K562 (cell line): Measurements from ENCODE around the gene SAMD13. TPM values are rescaled to one million over a fixed set of nuclear protein-coding genes. Genes with fewer than 3 reads are reported as not detected.
A peak's percentile ranks its signal among the peaks of the same experiment; 100 is the strongest.

Experiments
- ARID1B ChIP-seq: fragments of 450-650 bp; IDR thresholded peaks from 2 replicates; pipeline ENCODE4 v1.6.1; 2016; ENCODE audit warnings: antibody characterized with exemption, mild to moderate bottlenecking, inconsistent platforms
- BACH1 ChIP-seq: fragments of 200-800 bp; sonication (Bioruptor generic); IDR thresholded peaks from 2 replicates; pipeline ENCODE4 v1.6.1; 2016; ENCODE audit warnings: missing genetic modification characterization, missing compliant biosample characterization
- BRD9 ChIP-seq: fragments of 450-650 bp; IDR thresholded peaks from 2 replicates; pipeline ENCODE4 v1.6.1; 2018; ENCODE audit warnings: low read depth; ENCODE audit not compliant: partially characterized antibody
- CAMTA2 ChIP-seq: fragments of 250-450 bp; sonication (Bioruptor Pico); conservative IDR thresholded peaks from 2 replicates; pipeline ENCODE4 v1.5.1; 2022
- CEBPZ ChIP-seq: fragments of 150-350 bp; IDR thresholded peaks from 2 replicates; pipeline ENCODE4 v1.6.1; 2014; ENCODE audit warnings: low read depth, mild to moderate bottlenecking, low read length, borderline replicate concordance
- HMGN3 ChIP-seq: IDR thresholded peaks from 2 replicates; pipeline ENCODE4 v1.6.1; 2011; ENCODE audit warnings: borderline replicate concordance, low read depth, mild to moderate bottlenecking, mixed read lengths, low read length; ENCODE audit not compliant: insufficient read length; ENCODE audit errors: extremely low read depth
- ILF3 ChIP-seq: fragments of 450-650 bp; IDR thresholded peaks from 2 replicates; pipeline ENCODE4 v1.6.1; 2018; ENCODE audit warnings: antibody characterized with exemption, mild to moderate bottlenecking, moderate library complexity, borderline replicate concordance
- MEIS2 ChIP-seq: fragments of 450-650 bp; IDR thresholded peaks from 2 replicates; pipeline ENCODE4 v1.6.1; 2014; ENCODE audit warnings: mild to moderate bottlenecking; ENCODE audit not compliant: partially characterized antibody
- NFRKB ChIP-seq: fragments of 450-650 bp; IDR thresholded peaks from 2 replicates; pipeline ENCODE4 v1.6.1; 2016; ENCODE audit warnings: low read depth
- NR2C1 ChIP-seq, 2 experiments: fragments of 450-650 bp; IDR thresholded peaks; 2 replicates each; pipeline ENCODE4 v1.6.1; 2017; ENCODE audit warnings: mild to moderate bottlenecking in 2 of 2, antibody characterized with exemption in 1 of 2, inconsistent platforms in 1 of 2, missing compliant biosample characterization in 1 of 2, missing genetic modification characterization in 1 of 2
- OTX1 ChIP-seq: fragments of 450-650 bp; formaldehyde crosslinking; IDR thresholded peaks from 2 replicates; pipeline ENCODE4 v1.4.0; 2022; ENCODE audit warnings: mild to moderate bottlenecking
- POLR2A ChIP-seq: fragments of 450-650 bp; conservative IDR thresholded peaks from 2 replicates; pipeline ENCODE4 v1.6.1; 2016
- POLR2B ChIP-seq: fragments of 450-650 bp; IDR thresholded peaks from 2 replicates; pipeline ENCODE4 v1.6.1; 2018; ENCODE audit warnings: low read depth; ENCODE audit not compliant: partially characterized antibody
- PTTG1 ChIP-seq: fragments of 450-650 bp; IDR thresholded peaks from 2 replicates; pipeline ENCODE4 v1.6.1; 2016; ENCODE audit warnings: low read depth, mild to moderate bottlenecking, missing genetic modification characterization, missing compliant biosample characterization
- PYGO2 ChIP-seq: fragments of 450-650 bp; IDR thresholded peaks from 2 replicates; pipeline ENCODE4 v1.6.1; 2016; ENCODE audit warnings: mild to moderate bottlenecking, missing genetic modification characterization, moderate library complexity, missing compliant biosample characterization
- RBBP5 ChIP-seq: fragments of 200-600 bp; sonication (generic); IDR thresholded peaks from 2 replicates; pipeline ENCODE4 v1.6.1; 2012; ENCODE audit warnings: borderline replicate concordance, mild to moderate bottlenecking, low read length, control low read depth, inconsistent platforms; ENCODE audit not compliant: insufficient read depth, poor library complexity, severe bottlenecking
- SRSF7 ChIP-seq: fragments of 200-400 bp; formaldehyde crosslinking; optimal IDR thresholded peaks from 2 replicates; pipeline ENCODE3; 2017; ENCODE audit warnings: mild to moderate bottlenecking, low read depth, low read length
- U2AF2 ChIP-seq: fragments of 200-400 bp; formaldehyde crosslinking; optimal IDR thresholded peaks from 2 replicates; pipeline ENCODE3; 2017; ENCODE audit warnings: low read depth, mild to moderate bottlenecking, low read length
- ZNF197 ChIP-seq: fragments of 200-800 bp; sonication (Bioruptor generic); IDR thresholded peaks from 2 replicates; pipeline ENCODE4 v1.6.1; 2016; ENCODE audit warnings: low read depth, missing genetic modification characterization, missing compliant biosample characterization
- ZNF316 ChIP-seq: fragments of 450-650 bp; IDR thresholded peaks from 2 replicates; pipeline ENCODE4 v1.6.1; 2016
- ZNF717 ChIP-seq: fragments of 250-450 bp; sonication (Bioruptor Pico); IDR thresholded peaks from 2 replicates; pipeline ENCODE4 v1.5.0; 2021
- polyA plus RNA-seq, 8 experiments: library from polyadenylated mRNA; depleted of rRNA in 4 of 8; stranded (reverse) in 5 of 8; unstranded in 3 of 8; fragments of >200 nt; fragmentation: Nextera tagmentation in 2 of 8; fragmentation: Illumina TruSeq in 1 of 8; extraction: Ambion mirVana in 2 of 8; extraction: Trizol in 1 of 8; gene quantifications; 2 replicates each; pipeline versions ENCODE4 v1.2.1 to v1.2.3, GENCODE V29; 2011 to 2014; ENCODE audit warnings: inconsistent platforms in 1 of 8, missing spikeins in 1 of 8
- total RNA-seq, 7 experiments: library from RNA; depleted of rRNA in 6 of 7; stranded (reverse); fragments of >200 nt in 6 of 7; fragmentation: Illumina TruSeq in 2 of 7; extraction: Trizol in 2 of 7; gene quantifications; 2 replicates each; pipeline versions ENCODE4 v1.2.1 to v1.2.3, GENCODE V29; 2011 to 2021; ENCODE audit warnings: low replicate concordance in 1 of 7
- TF ChIP-seq, protein P1 (sequence below), 2 experiments: fragments of 450-650 bp in 1 of 2; IDR thresholded peaks; 2 replicates each; pipeline ENCODE4 v1.6.1; 2011 to 2017; ENCODE audit warnings: low read depth in 2 of 2, antibody characterized with exemption in 1 of 2, borderline replicate concordance in 1 of 2, low read length in 1 of 2, mild to moderate bottlenecking in 1 of 2, mixed read lengths in 1 of 2; ENCODE audit not compliant: control insufficient read depth in 1 of 2

SAMD13 gene
- total and polyA plus RNA-seq, 9 of the 15 experiments (the other 6 are each of a cell fraction or from before 2014, with no cell fraction given): 0.78 to 2.7 (median 1.00) TPM

GRCh38 chr1:84298684-84299535 is 2.6 kb upstream of the SAMD13 start (continued):
- no peak for TF ChIP-seq PTTG1
- TF ChIP-seq, protein P1, sequence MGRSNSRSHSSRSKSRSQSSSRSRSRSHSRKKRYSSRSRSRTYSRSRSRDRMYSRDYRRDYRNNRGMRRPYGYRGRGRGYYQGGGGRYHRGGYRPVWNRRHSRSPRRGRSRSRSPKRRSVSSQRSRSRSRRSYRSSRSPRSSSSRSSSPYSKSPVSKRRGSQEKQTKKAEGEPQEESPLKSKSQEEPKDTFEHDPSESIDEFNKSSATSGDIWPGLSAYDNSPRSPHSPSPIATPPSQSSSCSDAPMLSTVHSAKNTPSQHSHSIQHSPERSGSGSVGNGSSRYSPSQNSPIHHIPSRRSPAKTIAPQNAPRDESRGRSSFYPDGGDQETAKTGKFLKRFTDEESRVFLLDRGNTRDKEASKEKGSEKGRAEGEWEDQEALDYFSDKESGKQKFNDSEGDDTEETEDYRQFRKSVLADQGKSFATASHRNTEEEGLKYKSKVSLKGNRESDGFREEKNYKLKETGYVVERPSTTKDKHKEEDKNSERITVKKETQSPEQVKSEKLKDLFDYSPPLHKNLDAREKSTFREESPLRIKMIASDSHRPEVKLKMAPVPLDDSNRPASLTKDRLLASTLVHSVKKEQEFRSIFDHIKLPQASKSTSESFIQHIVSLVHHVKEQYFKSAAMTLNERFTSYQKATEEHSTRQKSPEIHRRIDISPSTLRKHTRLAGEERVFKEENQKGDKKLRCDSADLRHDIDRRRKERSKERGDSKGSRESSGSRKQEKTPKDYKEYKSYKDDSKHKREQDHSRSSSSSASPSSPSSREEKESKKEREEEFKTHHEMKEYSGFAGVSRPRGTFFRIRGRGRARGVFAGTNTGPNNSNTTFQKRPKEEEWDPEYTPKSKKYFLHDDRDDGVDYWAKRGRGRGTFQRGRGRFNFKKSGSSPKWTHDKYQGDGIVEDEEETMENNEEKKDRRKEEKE (IDR thresholded peaks at IDR 0.05; ENCODE audit: borderline replicate concordance in 1 of 2, control insufficient read depth in 1 of 2, low read depth in 2 of 2, low read length in 1 of 2): 0 out of 4 replicates have a peak, but pooled peaks of 1 of the 2 experiments have one; percentile 21
- 0 out of 2 replicates have a peak, but pooled peaks have one; percentile 23 for TF ChIP-seq OTX1 (CRISPR knock-in tag)
- TF ChIP-seq SRSF7: no peak
- TF ChIP-seq ARID1B: peak; percentile 63
- TF ChIP-seq MEIS2: no peak
- TF ChIP-seq CAMTA2 (CRISPR knock-in tag): no peak
- 0 out of 2 replicates have a peak, but pooled peaks have one; percentile 55 for TF ChIP-seq ZNF197 (CRISPR knock-in tag)
- peak; percentile 46 for TF ChIP-seq RBBP5
- TF ChIP-seq POLR2A: peak; percentile 61
- peak; percentile 12 for TF ChIP-seq HMGN3
- peak; percentile 80 for TF ChIP-seq NFRKB
- no peak for TF ChIP-seq CEBPZ
- TF ChIP-seq ILF3: no peak
- TF ChIP-seq BACH1 (tag): no peak
- no peak for TF ChIP-seq BRD9
- TF ChIP-seq U2AF2: no peak
- no peak for TF ChIP-seq PYGO2 (tag)
- no peak for TF ChIP-seq ZNF717
- no peak for TF ChIP-seq NR2C1 (IDR thresholded peaks at IDR 0.05)
- TF ChIP-seq NR2C1 (tag; IDR thresholded peaks at IDR 0.05): no peak
- peak; percentile 29 for TF ChIP-seq POLR2B
- TF ChIP-seq ZNF316: peak; percentile 90
